ENCODE results near the gene TMEM270.

Gene TMEM270

GRCh38 chr7:73890555-73891147, 29.7 kb downstream of the TMEM270 start:
- no peak for DNase-seq

- DNase-seq: no peak
Observed at GRCh38 chr7:73891178-73891885, 30.4 kb downstream of the TMEM270 start.

- DNase-seq: no peak
Observed at GRCh38 chr7:73892003-73892999, 31.3 kb downstream of the TMEM270 start.

- DNase-seq: no peak
Observed at GRCh38 chr7:73893342-73894101, 32.6 kb downstream of the TMEM270 start.

GRCh38 chr7:73894166-73894565, 33.2 kb downstream of the TMEM270 start:
- DNase-seq: no peak

- DNase-seq: peak; percentile 23
Observed at GRCh38 chr7:73894733-73895551, 34.0 kb downstream of the TMEM270 start.

GRCh38 chr7:73895626-73896025, 34.7 kb downstream of the TMEM270 start:
- no peak for DNase-seq

GRCh38 chr7:73896454-73896853, 35.5 kb downstream of the TMEM270 start:
- no peak for DNase-seq

GRCh38 chr7:73899731-73900142, 38.8 kb downstream of the TMEM270 start:
- no peak for DNase-seq

- no peak for DNase-seq
Observed at GRCh38 chr7:73900286-73900685, 39.3 kb downstream of the TMEM270 start.

- no peak for DNase-seq
Observed at GRCh38 chr7:73901231-73901822, 40.4 kb downstream of the TMEM270 start.

- DNase-seq: no peak
Observed at GRCh38 chr7:73901823-73902597, 41.1 kb downstream of the TMEM270 start.

- DNase-seq: no peak
Observed at GRCh38 chr7:73903321-73904218, 42.6 kb downstream of the TMEM270 start.

GRCh38 chr7:73904219-73905137, 43.5 kb downstream of the TMEM270 start:
- no peak for DNase-seq

- peak; percentile 19 for DNase-seq
Observed at GRCh38 chr7:73905360-73905759, 44.4 kb downstream of the TMEM270 start.

GRCh38 chr7:73906874-73907273, 45.9 kb downstream of the TMEM270 start:
- DNase-seq: no peak

- no peak for DNase-seq
Observed at GRCh38 chr7:73907554-73908122, 46.7 kb downstream of the TMEM270 start.

- no peak for DNase-seq
Observed at GRCh38 chr7:73908123-73908611, 47.2 kb downstream of the TMEM270 start.
